H1 (cell line): ENCODE data around the gene SEC63. TPM values are rescaled to one million over a fixed set of nuclear protein-coding genes. Genes with fewer than 3 reads are reported as not detected.

Source experiments
- CTCF ChIA-PET: fragments of 300-600 bp; sonication (Branson Sonifier 250); formaldehyde crosslinking; loops from one replicate; lab custom pipeline; 2021; ENCODE audit not compliant: partially characterized antibody; lab: Charles Lee
- POLR2A ChIA-PET: fragments of 300-600 bp; sonication (Branson Sonifier 250); formaldehyde crosslinking; loops from one replicate; lab custom pipeline; 2021; ENCODE audit warnings: inconsistent platforms; ENCODE audit not compliant: partially characterized antibody; lab: Charles Lee
- DNase-seq, 2 experiments: peaks; one replicate each; pipeline versions ENCODE4 v3.0.0 to v3.0.0-alpha.2; 2010 to 2022; ENCODE audit warnings: low spot score in 2 of 2, low read depth in 1 of 2, mixed read lengths in 1 of 2
- FAIRE-seq: peaks from 2 replicates; lab custom pipeline; 2011; peaks lifted over from hg19 to GRCh38; lab: Jason Lieb, UNC
- H2AFZ ChIP-seq: 2 replicates; pipeline ENCODE4 v1.8.1; 2012; ENCODE audit warnings: low read length, inconsistent platforms
- H2AK5ac ChIP-seq: 2 replicates; pipeline ENCODE4 v1.6.1; 2013; ENCODE audit warnings: low read depth, low read length
- H2BK120ac ChIP-seq: replicated peaks from 2 replicates; pipeline ENCODE3; 2013; ENCODE audit warnings: low read depth, low read length, inconsistent platforms
- H2BK12ac ChIP-seq: 2 replicates; pipeline ENCODE4 v1.6.1; 2013; ENCODE audit warnings: low read depth, low read length
- H2BK15ac ChIP-seq: 2 replicates; pipeline ENCODE4 v1.6.1; 2013; ENCODE audit warnings: low read length
- H2BK20ac ChIP-seq: 2 replicates; pipeline ENCODE4 v1.6.1; 2013; ENCODE audit warnings: low read length
- H2BK5ac ChIP-seq: 2 replicates; pipeline ENCODE4 v1.6.1; 2013; ENCODE audit warnings: low read depth, low read length
- H3K14ac ChIP-seq: 2 replicates; pipeline ENCODE4 v1.6.1; 2013; ENCODE audit warnings: inconsistent platforms; ENCODE audit not compliant: insufficient read length
- H3K18ac ChIP-seq: 2 replicates; pipeline ENCODE4 v1.6.1; 2013; ENCODE audit warnings: low read length; ENCODE audit errors: extremely low read depth
- H3K23ac ChIP-seq: 2 replicates; pipeline ENCODE4 v1.6.1; 2013; ENCODE audit warnings: inconsistent platforms; ENCODE audit not compliant: insufficient read length
- H3K23me2 ChIP-seq: 2 replicates; pipeline ENCODE4 v1.6.1; 2013; ENCODE audit warnings: low read depth, low read length
- H3K27ac ChIP-seq: 2 replicates; pipeline ENCODE4 v1.6.1; 2011; ENCODE audit warnings: low read depth, low read length, inconsistent platforms
- H3K27me3 ChIP-seq, 4 experiments: replicated peaks in 1 of 4; 1 replicate in 1 of 4; 2 replicates in 3 of 4; pipeline versions ENCODE4 v1.6.1 to v1.8.1; 2011 to 2013; ENCODE audit warnings: low read length in 3 of 4, mild to moderate bottlenecking in 3 of 4, inconsistent platforms in 2 of 4, mixed read lengths in 2 of 4, moderate library complexity in 1 of 4; ENCODE audit not compliant: control insufficient read depth in 3 of 4, insufficient read depth in 3 of 4; ENCODE audit errors: extremely low read depth in 1 of 4
- H3K36me3 ChIP-seq, 4 experiments: 2 replicates each; pipeline versions ENCODE4 v1.6.1 to v1.8.1; 2011 to 2013; ENCODE audit warnings: mild to moderate bottlenecking in 4 of 4, low read length in 3 of 4, moderate library complexity in 2 of 4, control low read depth in 1 of 4, inconsistent platforms in 1 of 4; ENCODE audit not compliant: insufficient read depth in 4 of 4, control insufficient read depth in 2 of 4
- H3K4ac ChIP-seq: replicated peaks from 2 replicates; pipeline ENCODE3; 2013; ENCODE audit warnings: low read length, low read depth, mixed read lengths, inconsistent platforms; ENCODE audit not compliant: insufficient read length
- H3K4me1 ChIP-seq, 4 experiments: replicated peaks in 1 of 4; 1 replicate in 1 of 4; 2 replicates in 3 of 4; pipeline versions ENCODE4 v1.6.1 to v1.8.1; 2011 to 2013; ENCODE audit warnings: low read length in 3 of 4, inconsistent platforms in 2 of 4, mixed read lengths in 1 of 4; ENCODE audit not compliant: insufficient read depth in 4 of 4, control insufficient read depth in 3 of 4
- H3K4me2 ChIP-seq, 2 experiments: 2 replicates each; pipeline versions ENCODE4 v1.6.1 to v1.8.1; 2011 to 2013; ENCODE audit warnings: low read depth in 2 of 2, low read length in 2 of 2, control low read depth in 1 of 2, inconsistent platforms in 1 of 2, mild to moderate bottlenecking in 1 of 2; ENCODE audit not compliant: insufficient read depth in 1 of 2
- H3K4me3 ChIP-seq, 4 experiments: fragments of 200-600, 300-600 bp in 1 of 4; sonication (generic), shearing (Covaris generic), sonication (Bioruptor Twin) in 1 of 4; 2 replicates each; pipeline versions ENCODE4 v1.5.1 to v1.8.1; 2011 to 2016; ENCODE audit warnings: low read length in 4 of 4, low read depth in 3 of 4, control low read depth in 2 of 4, inconsistent platforms in 2 of 4, mild to moderate bottlenecking in 2 of 4, mixed read lengths in 1 of 4, moderate library complexity in 1 of 4; ENCODE audit not compliant: insufficient read depth in 2 of 4; ENCODE audit errors: extremely low read depth in 1 of 4
- H3K56ac ChIP-seq: replicated peaks from 2 replicates; pipeline ENCODE3; 2013; ENCODE audit warnings: low read depth, mild to moderate bottlenecking, mixed read lengths, low read length, inconsistent platforms; ENCODE audit not compliant: insufficient read length
- H3K79me1 ChIP-seq: 2 replicates; pipeline ENCODE4 v1.6.1; 2013; ENCODE audit warnings: low read depth, low read length, control low read depth
- H3K79me2 ChIP-seq, 2 experiments: 2 replicates each; pipeline versions ENCODE4 v1.6.1 to v1.8.1; 2012 to 2013; ENCODE audit warnings: low read length in 2 of 2, mild to moderate bottlenecking in 2 of 2, inconsistent platforms in 1 of 2; ENCODE audit not compliant: insufficient read depth in 2 of 2, control insufficient read depth in 1 of 2
- H3K9ac ChIP-seq, 4 experiments: replicated peaks in 1 of 4; 1 replicate in 1 of 4; 2 replicates in 3 of 4; pipeline versions ENCODE4 v1.6.1 to v1.8.1; 2011 to 2013; ENCODE audit warnings: low read depth in 3 of 4, low read length in 3 of 4, control low read depth in 2 of 4, mild to moderate bottlenecking in 2 of 4, moderate library complexity in 2 of 4, inconsistent platforms in 1 of 4; ENCODE audit errors: extremely low read depth in 1 of 4
- H3K9me3 ChIP-seq, 2 experiments: 2 replicates each; pipeline versions ENCODE4 v1.6.1 to v1.8.1; 2012 to 2013; ENCODE audit warnings: mild to moderate bottlenecking in 2 of 2, moderate library complexity in 2 of 2, control low read depth in 1 of 2, inconsistent platforms in 1 of 2, low read depth in 1 of 2, low read length in 1 of 2, mixed read lengths in 1 of 2; ENCODE audit not compliant: insufficient read depth in 2 of 2
- H4K20me1 ChIP-seq, 2 experiments: replicated peaks in 1 of 2; 2 replicates each; pipeline versions ENCODE3 to v1.8.1; 2011 to 2013; ENCODE audit warnings: inconsistent platforms in 2 of 2, low read length in 2 of 2, mild to moderate bottlenecking in 1 of 2; ENCODE audit not compliant: insufficient read depth in 2 of 2, control insufficient read depth in 1 of 2
- H4K5ac ChIP-seq: 2 replicates; pipeline ENCODE4 v1.6.1; 2013; ENCODE audit warnings: low read length, low read depth, mixed read lengths, inconsistent platforms; ENCODE audit not compliant: insufficient read length
- H4K8ac ChIP-seq: 2 replicates; pipeline ENCODE4 v1.8.0; 2013; ENCODE audit warnings: mild to moderate bottlenecking, moderate library complexity, low read length, inconsistent platforms; ENCODE audit not compliant: insufficient read depth; ENCODE audit errors: extremely low read depth
- H4K91ac ChIP-seq: replicated peaks from 2 replicates; pipeline ENCODE3; 2013; ENCODE audit warnings: low read length, mixed read lengths, inconsistent platforms; ENCODE audit not compliant: insufficient read length
- CREB1 ChIP-seq: IDR thresholded peaks from 2 replicates; pipeline ENCODE4 v1.6.1; 2012; ENCODE audit warnings: inconsistent platforms
- GTF2F1 ChIP-seq: IDR thresholded peaks from 2 replicates; pipeline ENCODE4 v1.6.1; 2012; ENCODE audit warnings: low read depth, low read length, improper control_type of control experiment, borderline replicate concordance
- POU5F1 ChIP-seq: IDR thresholded peaks from 2 replicates; pipeline ENCODE4 v1.6.1; 2011; ENCODE audit warnings: low read depth, mild to moderate bottlenecking, low read length, moderate library complexity
- RXRA ChIP-seq: IDR thresholded peaks from 2 replicates; pipeline ENCODE4 v1.6.1; 2011; ENCODE audit warnings: low read depth, mild to moderate bottlenecking, low read length, moderate library complexity; ENCODE audit not compliant: insufficient read depth
- SIN3A ChIP-seq, 2 experiments: IDR thresholded peaks in 1 of 2; conservative IDR thresholded peaks in 1 of 2; 2 replicates each; pipeline ENCODE4 v1.6.1; 2011 to 2012; ENCODE audit warnings: low read length in 2 of 2, improper control_type of control experiment in 1 of 2, low read depth in 1 of 2, mild to moderate bottlenecking in 1 of 2
- SIRT6 ChIP-seq: IDR thresholded peaks from one replicate; pipeline ENCODE4 v1.7.1; 2012; ENCODE audit warnings: low read length, inconsistent platforms
- SUZ12 ChIP-seq: fragments of 200-600 bp; sonication (generic); IDR thresholded peaks from 2 replicates; pipeline ENCODE4 v1.6.1; 2012; ENCODE audit warnings: mild to moderate bottlenecking, inconsistent platforms, low read length, moderate library complexity, mixed read lengths
- WGBS, 2 experiments: shearing (Covaris generic) in 1 of 2; methylation state at CpG; one replicate each; pipeline versions ENCODE4 v1.1.6 to v1.1.7; 2013 to 2015; ENCODE audit warnings: low lambda C conversion rate in 2 of 2, mixed read lengths in 2 of 2, inconsistent platforms in 1 of 2, low coverage in 1 of 2, missing lambda C conversion rate in 1 of 2; ENCODE audit not compliant: insufficient replicate concordance in 2 of 2, insufficient coverage in 1 of 2, insufficient read length in 1 of 2; ENCODE audit errors: extremely low coverage in 1 of 2, missing lambda C conversion rate in 1 of 2; 5-methylcytosine and 5-hydroxymethylcytosine counted together
- polyA plus RNA-seq, 7 experiments: library from polyadenylated mRNA; depleted of rRNA in 3 of 7; stranded (reverse) in 5 of 7; unstranded in 2 of 7; fragments of >200 nt in 5 of 7; fragments of 200-250 nt in 2 of 7; gene quantifications; 1 replicate in 5 of 7; 2 replicates in 1 of 7; 4 replicates in 1 of 7; pipeline versions ENCODE4 v1.2.1 to v1.2.3, GENCODE V29; 2011 to 2013; ENCODE audit warnings: missing spikeins in 2 of 7, mixed read lengths in 2 of 7
- total RNA-seq: library from RNA; stranded (reverse); fragmentation: NEBNext Ultra II Directional; extraction: Animal tissue kit (Norgen Biotek cat#: 25700); gene quantifications from 2 replicates; pipeline ENCODE4 v1.2.1, GENCODE V29; 2021
- TF ChIP-seq, protein P1 (sequence below): IDR thresholded peaks from 2 replicates; pipeline ENCODE4 v1.6.1; 2011; ENCODE audit warnings: low read length, improper control_type of control experiment
- TF ChIP-seq, protein P2 (sequence below), 3 experiments: IDR thresholded peaks; 1 replicate in 2 of 3; 2 replicates in 1 of 3; pipeline versions ENCODE4 v1.5.1 to v1.6.1; 2011; ENCODE audit warnings: low read length in 3 of 3, mild to moderate bottlenecking in 3 of 3, inconsistent platforms in 2 of 3, low read depth in 1 of 3, moderate library complexity in 1 of 3; ENCODE audit not compliant: insufficient read depth in 1 of 3; ENCODE audit errors: control extremely low read depth in 1 of 3
- TF ChIP-seq, protein P3 (sequence below): IDR thresholded peaks from 2 replicates; pipeline ENCODE4 v1.6.1; 2012; ENCODE audit warnings: inconsistent platforms

Gene SEC63
- total and polyA plus RNA-seq, 2 of the 8 experiments (the other 6 are each of a cell fraction or from before 2014, with no cell fraction given), result 17.3 to 121 TPM

DNA sequence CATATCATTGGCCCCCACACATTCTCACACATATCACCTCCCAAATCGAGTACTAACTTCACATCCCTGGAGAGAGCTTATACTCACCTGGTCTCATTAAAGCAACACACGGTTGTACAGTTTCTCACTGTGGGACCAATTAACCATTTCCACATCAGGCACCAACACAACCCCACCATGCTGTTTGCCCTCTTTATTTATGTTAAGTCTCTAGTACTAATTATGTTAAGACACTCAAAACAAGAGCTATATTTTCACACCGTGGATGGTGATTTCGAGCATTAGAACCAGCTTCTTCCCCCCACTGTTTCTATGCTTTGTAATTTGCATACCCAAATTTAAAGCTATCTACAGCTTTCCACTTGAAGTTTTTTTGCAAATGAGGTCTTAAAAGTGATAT, 140.2 kb downstream of the SEC63 start:
- Histone ChIP-seq H2AFZ (no peak overlapping the region), H3K18ac (no peak overlapping the region), H3K9me3 (no peaks in the 10 kb centered on the region), H3K27ac (no peak overlapping the region), H4K5ac (no peak overlapping the region), H3K79me1 (no peaks in the 10 kb centered on the region), H3K23me2 (no peaks in the 10 kb centered on the region), H3K9ac (no peak overlapping the region), H2BK20ac (no peak overlapping the region), H2BK5ac (no peak overlapping the region), H3K56ac (no peak overlapping the region), H3K79me2 (no peaks in the 10 kb centered on the region), H3K4me2 (no peak overlapping the region; a peak in 1 of 4 replicates), H3K4me1 (peaks cover 0 to 5% (median 1%) of the 10 kb centered on the region in 4 experiments; a peak in 3 of 7 replicates), H2BK12ac (no peak overlapping the region), H4K20me1 (no peaks in the 10 kb centered on the region), H2BK15ac (no peak overlapping the region), H3K23ac (no peak overlapping the region), H3K27me3 (no peaks in the 10 kb centered on the region), H3K4me3 (no peak overlapping the region), H2BK120ac (no peak overlapping the region), H3K36me3 (no peaks in the 10 kb centered on the region), H4K91ac (no peak overlapping the region), H3K14ac (no peak overlapping the region), H4K8ac (no peak overlapping the region), H3K4ac (no peak overlapping the region), H2AK5ac (no peak overlapping the region)
- DNase-seq (peak in 1 of 2 experiments; percentile 19), FAIRE-seq (no peak)
- ChIA-PET POLR2A (no interaction called here), CTCF (interaction anchor here (1.3 to 2.0 kb wide), 4 partner anchors 9 to 109 kb away, joined by 3 to 14 read pairs (median 8); no protein-coding TSS in a partner anchor)
- 94% methylated on average over 4 of the region's 4 CpGs; no CpG with 5 or more reads in 1 of the 2 experiments for WGBS, 2 experiments
- TF ChIP-seq, protein P1, sequence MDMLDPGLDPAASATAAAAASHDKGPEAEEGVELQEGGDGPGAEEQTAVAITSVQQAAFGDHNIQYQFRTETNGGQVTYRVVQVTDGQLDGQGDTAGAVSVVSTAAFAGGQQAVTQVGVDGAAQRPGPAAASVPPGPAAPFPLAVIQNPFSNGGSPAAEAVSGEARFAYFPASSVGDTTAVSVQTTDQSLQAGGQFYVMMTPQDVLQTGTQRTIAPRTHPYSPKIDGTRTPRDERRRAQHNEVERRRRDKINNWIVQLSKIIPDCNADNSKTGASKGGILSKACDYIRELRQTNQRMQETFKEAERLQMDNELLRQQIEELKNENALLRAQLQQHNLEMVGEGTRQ, result no peak
- TF ChIP-seq SIN3A (conservative IDR thresholded peaks at IDR 0.05 in 1 of 2, IDR thresholded peaks at IDR 0.05 in 1 of 2; ENCODE audit: low read depth in 1 of 2, low read length in 2 of 2) (no peak), POU5F1 (no peak), SUZ12 (no peak), RXRA (no peak), GTF2F1 (no peak), CREB1 (no peak), SIRT6 (no peak)
- TF ChIP-seq, protein P2, sequence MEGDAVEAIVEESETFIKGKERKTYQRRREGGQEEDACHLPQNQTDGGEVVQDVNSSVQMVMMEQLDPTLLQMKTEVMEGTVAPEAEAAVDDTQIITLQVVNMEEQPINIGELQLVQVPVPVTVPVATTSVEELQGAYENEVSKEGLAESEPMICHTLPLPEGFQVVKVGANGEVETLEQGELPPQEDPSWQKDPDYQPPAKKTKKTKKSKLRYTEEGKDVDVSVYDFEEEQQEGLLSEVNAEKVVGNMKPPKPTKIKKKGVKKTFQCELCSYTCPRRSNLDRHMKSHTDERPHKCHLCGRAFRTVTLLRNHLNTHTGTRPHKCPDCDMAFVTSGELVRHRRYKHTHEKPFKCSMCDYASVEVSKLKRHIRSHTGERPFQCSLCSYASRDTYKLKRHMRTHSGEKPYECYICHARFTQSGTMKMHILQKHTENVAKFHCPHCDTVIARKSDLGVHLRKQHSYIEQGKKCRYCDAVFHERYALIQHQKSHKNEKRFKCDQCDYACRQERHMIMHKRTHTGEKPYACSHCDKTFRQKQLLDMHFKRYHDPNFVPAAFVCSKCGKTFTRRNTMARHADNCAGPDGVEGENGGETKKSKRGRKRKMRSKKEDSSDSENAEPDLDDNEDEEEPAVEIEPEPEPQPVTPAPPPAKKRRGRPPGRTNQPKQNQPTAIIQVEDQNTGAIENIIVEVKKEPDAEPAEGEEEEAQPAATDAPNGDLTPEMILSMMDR (IDR thresholded peaks at IDR 0.05; ENCODE audit: control extremely low read depth in 1 of 3, insufficient read depth in 1 of 3, low read depth in 1 of 3, low read length in 3 of 3), result no peak
- TF ChIP-seq, protein P3, sequence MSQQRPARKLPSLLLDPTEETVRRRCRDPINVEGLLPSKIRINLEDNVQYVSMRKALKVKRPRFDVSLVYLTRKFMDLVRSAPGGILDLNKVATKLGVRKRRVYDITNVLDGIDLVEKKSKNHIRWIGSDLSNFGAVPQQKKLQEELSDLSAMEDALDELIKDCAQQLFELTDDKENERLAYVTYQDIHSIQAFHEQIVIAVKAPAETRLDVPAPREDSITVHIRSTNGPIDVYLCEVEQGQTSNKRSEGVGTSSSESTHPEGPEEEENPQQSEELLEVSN, result no peak
